Measurements from ENCODE around the gene GNB1L.

GRCh38 chr22:19824212-19824925 is 30.3 kb downstream of the GNB1L start:
- TF ChIP-seq, protein P1, sequence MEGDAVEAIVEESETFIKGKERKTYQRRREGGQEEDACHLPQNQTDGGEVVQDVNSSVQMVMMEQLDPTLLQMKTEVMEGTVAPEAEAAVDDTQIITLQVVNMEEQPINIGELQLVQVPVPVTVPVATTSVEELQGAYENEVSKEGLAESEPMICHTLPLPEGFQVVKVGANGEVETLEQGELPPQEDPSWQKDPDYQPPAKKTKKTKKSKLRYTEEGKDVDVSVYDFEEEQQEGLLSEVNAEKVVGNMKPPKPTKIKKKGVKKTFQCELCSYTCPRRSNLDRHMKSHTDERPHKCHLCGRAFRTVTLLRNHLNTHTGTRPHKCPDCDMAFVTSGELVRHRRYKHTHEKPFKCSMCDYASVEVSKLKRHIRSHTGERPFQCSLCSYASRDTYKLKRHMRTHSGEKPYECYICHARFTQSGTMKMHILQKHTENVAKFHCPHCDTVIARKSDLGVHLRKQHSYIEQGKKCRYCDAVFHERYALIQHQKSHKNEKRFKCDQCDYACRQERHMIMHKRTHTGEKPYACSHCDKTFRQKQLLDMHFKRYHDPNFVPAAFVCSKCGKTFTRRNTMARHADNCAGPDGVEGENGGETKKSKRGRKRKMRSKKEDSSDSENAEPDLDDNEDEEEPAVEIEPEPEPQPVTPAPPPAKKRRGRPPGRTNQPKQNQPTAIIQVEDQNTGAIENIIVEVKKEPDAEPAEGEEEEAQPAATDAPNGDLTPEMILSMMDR (IDR thresholded peaks at IDR 0.05): no peak
- TF ChIP-seq EZH2 (IDR thresholded peaks at IDR 0.05; ENCODE audit: borderline replicate concordance, insufficient read depth, low read depth, low read length, poor library complexity, severe bottlenecking): no peak

All from B cell (primary cell).